Mesothelial cell of epicardium (in vitro differentiated cells): ENCODE measurements around the gene BRIP1. TPM values are rescaled to one million over a fixed set of nuclear protein-coding genes. Genes with fewer than 3 reads are reported as not detected.

ENCODE experiments used
- DNase-seq, 2 experiments: peaks; one replicate each; pipeline ENCODE4 v3.0.0; 2021; ENCODE audit warnings: low spot score in 2 of 2; ENCODE audit not compliant: unreplicated experiment in 2 of 2
- H3K27ac Mint-ChIP-seq: 2 replicates; pipeline ENCODE4 v1.8.0; 2021; ENCODE audit warnings: mixed read lengths
- H3K27me3 Mint-ChIP-seq: 2 replicates; pipeline ENCODE4 v1.8.0; 2021; ENCODE audit warnings: low read depth, mixed read lengths
- H3K36me3 Mint-ChIP-seq: 2 replicates; pipeline ENCODE4 v1.8.0; 2021; ENCODE audit warnings: mixed read lengths
- H3K4me1 Mint-ChIP-seq: 2 replicates; pipeline ENCODE4 v1.8.0; 2021; ENCODE audit warnings: mixed read lengths
- H3K4me3 Mint-ChIP-seq: 2 replicates; pipeline ENCODE4 v1.8.0; 2021; ENCODE audit warnings: mild to moderate bottlenecking, moderate library complexity, mixed read lengths
- H3K9me3 Mint-ChIP-seq: 2 replicates; pipeline ENCODE4 v1.8.0; 2021; ENCODE audit warnings: mixed read lengths
- CTCF ChIP-seq: fragments of 200-600 bp; sonication (generic); IDR thresholded peaks from one replicate; pipeline ENCODE4 v1.5.0; 2021; ENCODE audit warnings: antibody characterized with exemption; ENCODE audit not compliant: unreplicated experiment
- total RNA-seq: library from RNA; stranded (reverse); gene quantifications from 3 replicates; pipeline ENCODE4 v1.2.1, GENCODE V29; 2021

BRIP1 gene
- total RNA-seq, 1 donor from 2014 or later: 12.3 TPM

GRCh38 chr17:61794792-61795191 is 68.5 kb downstream of the BRIP1 start:
- H3K4me3 Mint-ChIP-seq: no peak overlapping the region
- no peak for TF ChIP-seq CTCF
- DNase-seq: no peak
- peaks cover 38% of the 10 kb centered on the region for H3K36me3 Mint-ChIP-seq
- H3K4me1 Mint-ChIP-seq: peaks cover 2% of the 10 kb centered on the region
- H3K9me3 Mint-ChIP-seq: peaks cover 11% of the 10 kb centered on the region
- H3K27me3 Mint-ChIP-seq: no peaks in the 10 kb centered on the region
- H3K27ac Mint-ChIP-seq: no peak overlapping the region

GRCh38 chr17:61794242-61794641 is 69.1 kb downstream of the BRIP1 start:
- no peak for TF ChIP-seq CTCF
- Mint-ChIP-seq H3K27ac (no peak overlapping the region), H3K36me3 (peaks cover 38% of the 10 kb centered on the region), H3K4me3 (no peak overlapping the region), H3K4me1 (peaks cover 3% of the 10 kb centered on the region), H3K27me3 (no peaks in the 10 kb centered on the region), H3K9me3 (peaks cover 11% of the 10 kb centered on the region)
- no peak for DNase-seq

GRCh38 chr17:61793565-61793964 is 69.8 kb downstream of the BRIP1 start:
- no peaks in the 10 kb centered on the region for H3K27me3 Mint-ChIP-seq
- TF ChIP-seq CTCF: no peak
- peaks cover 36% of the 10 kb centered on the region for H3K36me3 Mint-ChIP-seq
- no peak overlapping the region for H3K27ac Mint-ChIP-seq
- peaks cover 11% of the 10 kb centered on the region for H3K9me3 Mint-ChIP-seq
- no peak for DNase-seq
- peaks cover 3% of the 10 kb centered on the region for H3K4me1 Mint-ChIP-seq
- no peak overlapping the region for H3K4me3 Mint-ChIP-seq

- no peak overlapping the region for H3K4me3 Mint-ChIP-seq
- H3K27ac Mint-ChIP-seq: peak overlapping the region; percentile 36
- peaks cover 4% of the 10 kb centered on the region for H3K9me3 Mint-ChIP-seq
- no peaks in the 10 kb centered on the region for H3K27me3 Mint-ChIP-seq
- no peak for DNase-seq
- peaks cover 19% of the 10 kb centered on the region for H3K36me3 Mint-ChIP-seq
- peaks cover 3% of the 10 kb centered on the region for H3K4me1 Mint-ChIP-seq
- no peak for TF ChIP-seq CTCF
These were observed 73.5 kb downstream of the BRIP1 start for GRCh38 chr17:61789872-61790271.

- H3K27me3 Mint-ChIP-seq: no peaks in the 10 kb centered on the region
- no peak overlapping the region for H3K4me3 Mint-ChIP-seq
- no peak for DNase-seq
- peaks cover 9% of the 10 kb centered on the region for H3K36me3 Mint-ChIP-seq
- no peaks in the 10 kb centered on the region for H3K9me3 Mint-ChIP-seq
- H3K27ac Mint-ChIP-seq: no peak overlapping the region
- no peak for TF ChIP-seq CTCF
- H3K4me1 Mint-ChIP-seq: peaks cover 3% of the 10 kb centered on the region
These were observed 77.2 kb downstream of the BRIP1 start for GRCh38 chr17:61786088-61786487.

- Mint-ChIP-seq H3K27ac (no peak overlapping the region), H3K27me3 (no peaks in the 10 kb centered on the region), H3K36me3 (peaks cover 7% of the 10 kb centered on the region), H3K4me1 (no peaks in the 10 kb centered on the region), H3K4me3 (no peak overlapping the region), H3K9me3 (no peaks in the 10 kb centered on the region)
- no peak for DNase-seq
- no peak for TF ChIP-seq CTCF
These were observed 78.8 kb downstream of the BRIP1 start for GRCh38 chr17:61784510-61784909.
